ENCODE measurements around the gene F2. TPM values are rescaled to one million over a fixed set of nuclear protein-coding genes. Genes with fewer than 3 reads are reported as not detected.

The F2 gene
- total and polyA plus RNA-seq, 2 donors (not counting 1 experiment from before 2014, with no cell fraction given): not detected

DNA sequence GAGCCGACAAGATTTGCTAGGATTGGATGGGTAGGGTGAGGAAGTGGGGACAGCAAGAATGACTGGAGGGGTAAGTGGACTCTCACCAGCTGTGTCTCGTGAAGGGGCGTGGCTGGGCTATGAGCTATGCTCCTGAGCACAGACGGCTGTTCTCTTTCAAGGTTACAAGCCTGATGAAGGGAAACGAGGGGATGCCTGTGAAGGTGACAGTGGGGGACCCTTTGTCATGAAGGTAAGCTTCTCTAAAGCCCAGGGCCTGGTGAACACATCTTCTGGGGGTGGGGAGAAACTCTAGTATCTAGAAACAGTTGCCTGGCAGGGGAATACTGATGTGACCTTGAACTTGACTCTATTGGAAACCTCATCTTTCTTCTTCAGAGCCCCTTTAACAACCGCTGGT lies 19.9 kb downstream of the F2 start:
- H3K27me3 ChIP-seq (replicated peaks in 1 of 4; ENCODE audit: control extremely low read depth in 1 of 4, control insufficient read depth in 3 of 4, insufficient read depth in 4 of 4, low read length in 3 of 4): no peaks in the 10 kb centered on the region
- no peak for DNase-seq
- CTCF ChIA-PET: no interaction called here
- no peak overlapping the region for H2AFZ ChIP-seq (ENCODE audit: insufficient read depth, low read depth, low read length, poor library complexity, severe bottlenecking)
- intact Hi-C loops (cut with micrococcal nuclease): no loop called here
- H3K9ac ChIP-seq (ENCODE audit: low read length): no peak overlapping the region
- no peaks in the 10 kb centered on the region for H3K4me1 ChIP-seq (ENCODE audit: control insufficient read depth in 2 of 2, insufficient read depth in 2 of 2, low read length in 2 of 2)
- no peak overlapping the region for H3K27ac Mint-ChIP-seq
- no peaks in the 10 kb centered on the region for H3K27me3 Mint-ChIP-seq
- H4K20me1 ChIP-seq (ENCODE audit: control insufficient read depth, insufficient read depth, low read length, poor library complexity, severe bottlenecking): no peaks in the 10 kb centered on the region
- H3K27ac ChIP-seq (ENCODE audit: low read length in 2 of 2): no peak overlapping the region
- no peak for TF ChIP-seq EZH2 (IDR thresholded peaks at IDR 0.05; ENCODE audit: borderline replicate concordance, insufficient read depth, low read depth, low read length, poor library complexity, severe bottlenecking)
- TF ChIP-seq, protein P1, sequence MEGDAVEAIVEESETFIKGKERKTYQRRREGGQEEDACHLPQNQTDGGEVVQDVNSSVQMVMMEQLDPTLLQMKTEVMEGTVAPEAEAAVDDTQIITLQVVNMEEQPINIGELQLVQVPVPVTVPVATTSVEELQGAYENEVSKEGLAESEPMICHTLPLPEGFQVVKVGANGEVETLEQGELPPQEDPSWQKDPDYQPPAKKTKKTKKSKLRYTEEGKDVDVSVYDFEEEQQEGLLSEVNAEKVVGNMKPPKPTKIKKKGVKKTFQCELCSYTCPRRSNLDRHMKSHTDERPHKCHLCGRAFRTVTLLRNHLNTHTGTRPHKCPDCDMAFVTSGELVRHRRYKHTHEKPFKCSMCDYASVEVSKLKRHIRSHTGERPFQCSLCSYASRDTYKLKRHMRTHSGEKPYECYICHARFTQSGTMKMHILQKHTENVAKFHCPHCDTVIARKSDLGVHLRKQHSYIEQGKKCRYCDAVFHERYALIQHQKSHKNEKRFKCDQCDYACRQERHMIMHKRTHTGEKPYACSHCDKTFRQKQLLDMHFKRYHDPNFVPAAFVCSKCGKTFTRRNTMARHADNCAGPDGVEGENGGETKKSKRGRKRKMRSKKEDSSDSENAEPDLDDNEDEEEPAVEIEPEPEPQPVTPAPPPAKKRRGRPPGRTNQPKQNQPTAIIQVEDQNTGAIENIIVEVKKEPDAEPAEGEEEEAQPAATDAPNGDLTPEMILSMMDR (IDR thresholded peaks at IDR 0.05): no peak
- H3K9me3 ChIP-seq (ENCODE audit: control extremely low read depth in 1 of 3, control insufficient read depth in 2 of 3, insufficient read depth in 1 of 3, low read length in 2 of 3): no peaks in the 10 kb centered on the region
- no peak overlapping the region for H3K4me2 ChIP-seq (replicated peaks; ENCODE audit: low read depth, low read length, poor library complexity, severe bottlenecking)
- peaks cover 2 to 22% of the 10 kb centered on the region in 2 experiments for H3K36me3 ChIP-seq (replicated peaks in 1 of 2; ENCODE audit: control extremely low read depth in 1 of 2, control insufficient read depth in 1 of 2, extremely low read depth in 1 of 2, insufficient read depth in 2 of 2, low read length in 1 of 2)
- no peak overlapping the region for H3K4me3 Mint-ChIP-seq
- H3K4me3 ChIP-seq (ENCODE audit: control extremely low read depth in 1 of 5, extremely low read depth in 1 of 5, insufficient read depth in 1 of 5, low read depth in 2 of 5, low read length in 4 of 5): no peak overlapping the region
- WGBS (ENCODE audit: insufficient coverage): 91% methylated on average over 5 of the region's 6 CpGs
- ATAC-seq (ENCODE audit: low read depth): no peak
- H3K9me3 Mint-ChIP-seq (ENCODE audit: insufficient read depth): no peaks in the 10 kb centered on the region
- POLR2A ChIA-PET: no interaction called here
- H3K79me2 ChIP-seq (ENCODE audit: control insufficient read depth, insufficient read depth, low read length): no peaks in the 10 kb centered on the region
- no peaks in the 10 kb centered on the region for H3K4me1 Mint-ChIP-seq

DNA sequence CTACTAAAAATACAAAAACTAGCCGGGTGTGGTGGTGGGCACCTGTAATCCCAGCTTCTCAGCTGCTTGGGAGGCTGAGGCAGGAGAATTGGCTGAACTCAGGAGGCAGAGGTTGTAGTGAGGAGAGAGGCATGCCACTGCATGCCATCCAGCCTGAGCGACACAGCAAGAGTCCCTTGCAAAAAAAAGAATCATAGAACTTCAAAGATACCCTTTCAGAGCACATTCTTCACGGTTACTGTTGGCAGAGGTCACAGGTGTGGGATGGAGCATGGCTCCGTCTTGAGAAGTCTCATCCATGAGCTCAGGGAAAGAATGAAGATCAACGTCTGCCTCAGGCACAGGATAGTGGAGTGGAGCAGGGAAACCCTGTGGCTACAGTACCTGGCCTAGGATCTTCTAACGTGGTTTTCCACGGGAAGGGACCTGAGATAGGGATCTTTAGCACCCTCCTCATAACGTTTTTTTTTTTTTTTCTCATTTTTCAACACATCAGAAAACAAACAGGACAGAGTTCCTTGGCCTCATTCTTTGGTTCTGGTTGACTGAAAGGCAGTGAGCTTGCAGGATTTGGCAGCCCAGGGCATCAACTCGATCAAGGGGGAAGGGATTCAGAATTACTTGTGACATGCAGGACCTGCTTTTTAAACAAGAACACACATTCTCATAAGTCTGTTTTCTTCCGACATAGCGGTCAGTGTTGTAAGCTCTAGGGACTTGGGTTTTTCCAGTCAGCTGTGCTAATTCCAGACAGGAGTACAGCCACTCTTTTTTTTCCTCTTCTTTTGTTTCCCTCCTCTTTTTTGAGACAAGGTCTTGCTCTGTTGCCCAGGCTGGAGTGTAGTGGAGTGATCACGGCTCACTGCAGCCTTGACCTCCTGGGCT lies 22.8 kb downstream of the F2 start:
- Histone ChIP-seq H3K27ac (ENCODE audit: low read length in 2 of 2) (no peak overlapping the region), H2AFZ (ENCODE audit: insufficient read depth, low read depth, low read length, poor library complexity, severe bottlenecking) (no peak overlapping the region), H3K4me1 (ENCODE audit: control insufficient read depth in 2 of 2, insufficient read depth in 2 of 2, low read length in 2 of 2) (no peaks in the 10 kb centered on the region), H3K79me2 (ENCODE audit: control insufficient read depth, insufficient read depth, low read length) (no peaks in the 10 kb centered on the region), H3K9ac (ENCODE audit: low read length) (no peak overlapping the region), H3K4me3 (ENCODE audit: control extremely low read depth in 1 of 5, extremely low read depth in 1 of 5, insufficient read depth in 1 of 5, low read depth in 2 of 5, low read length in 4 of 5) (no peak overlapping the region), H3K9me3 (ENCODE audit: control extremely low read depth in 1 of 3, control insufficient read depth in 2 of 3, insufficient read depth in 1 of 3, low read length in 2 of 3) (no peaks in the 10 kb centered on the region), H3K27me3 (replicated peaks in 1 of 4; ENCODE audit: control extremely low read depth in 1 of 4, control insufficient read depth in 3 of 4, insufficient read depth in 4 of 4, low read length in 3 of 4) (no peaks in the 10 kb centered on the region), H3K36me3 (replicated peaks in 1 of 2; ENCODE audit: control extremely low read depth in 1 of 2, control insufficient read depth in 1 of 2, extremely low read depth in 1 of 2, insufficient read depth in 2 of 2, low read length in 1 of 2) (peaks cover 2 to 42% of the 10 kb centered on the region in 2 experiments), H4K20me1 (ENCODE audit: control insufficient read depth, insufficient read depth, low read length, poor library complexity, severe bottlenecking) (no peaks in the 10 kb centered on the region), H3K4me2 (replicated peaks; ENCODE audit: low read depth, low read length, poor library complexity, severe bottlenecking) (no peak overlapping the region)
- DNase-seq (no peak), ATAC-seq (ENCODE audit: low read depth) (no peak)
- intact Hi-C loops (cut with micrococcal nuclease): no loop called here
- Mint-ChIP-seq H3K9me3 (ENCODE audit: insufficient read depth) (no peaks in the 10 kb centered on the region), H3K27me3 (no peaks in the 10 kb centered on the region), H3K4me3 (no peak overlapping the region), H3K4me1 (no peaks in the 10 kb centered on the region), H3K27ac (no peak overlapping the region)
- WGBS (ENCODE audit: insufficient coverage): 96% methylated on average over 3 of the region's 12 CpGs
- ChIA-PET POLR2A (no interaction called here), CTCF (interaction anchor here (0.7 kb wide), 1 partner anchor 9 kb away, joined by 3 read pairs; no protein-coding TSS in a partner anchor)
- TF ChIP-seq EZH2 (IDR thresholded peaks at IDR 0.05; ENCODE audit: borderline replicate concordance, insufficient read depth, low read depth, low read length, poor library complexity, severe bottlenecking): no peak
- TF ChIP-seq, protein P1 (IDR thresholded peaks at IDR 0.05): no peak

Data from B cell (primary cell).